ENCODE results near the gene ARSA. TPM values are rescaled to one million over a fixed set of nuclear protein-coding genes. Genes with fewer than 3 reads are reported as not detected.
"Not testable (repeated sequence)": the region's sequence is repeated elsewhere in the genome, so short reads cannot be mapped to it uniquely, and the experiment has no call there.

The ARSA gene
- polyA plus RNA-seq, 12 donors, result 10.4 to 22.9 (median 13.4) TPM; not detected in 1

DNA sequence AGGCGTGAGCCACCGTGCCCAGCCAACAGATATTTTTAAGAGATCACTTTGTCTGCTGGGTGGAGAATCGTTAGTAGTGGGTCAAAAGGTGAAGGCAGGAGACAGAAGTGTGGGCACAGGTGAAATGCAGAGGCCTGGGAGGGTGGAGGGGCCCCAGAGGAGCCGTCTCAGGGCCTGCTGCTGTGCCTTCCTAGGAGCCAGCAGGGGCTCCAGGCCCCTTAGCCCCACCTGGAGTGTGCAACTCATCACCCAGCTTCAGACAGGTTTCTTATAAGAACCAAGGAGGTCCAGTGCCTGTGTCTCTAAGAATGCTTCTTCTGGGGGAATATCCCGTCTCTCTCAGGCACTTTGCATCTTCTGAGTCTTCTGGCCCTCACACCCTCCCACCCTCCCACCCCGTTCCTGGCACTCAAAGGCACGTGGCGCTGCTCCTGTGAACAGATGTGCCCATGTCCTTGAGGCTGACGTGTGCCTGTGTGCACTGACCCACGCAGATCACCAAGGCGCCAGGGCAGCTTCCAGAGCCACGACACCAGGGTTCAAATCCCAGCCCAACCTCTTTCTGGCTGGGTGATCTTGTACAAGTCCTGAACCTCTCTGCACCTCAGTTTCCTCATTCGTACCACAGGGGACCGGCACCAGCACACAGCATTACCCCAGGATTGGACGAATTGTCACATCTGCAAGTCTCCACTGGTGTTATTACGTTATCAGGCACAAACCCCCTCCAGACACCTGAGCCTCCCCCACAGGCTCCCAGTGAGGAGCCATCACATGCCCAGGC, 3.4 kb downstream of the ARSA start:
- no peak for DNase-seq

DNA sequence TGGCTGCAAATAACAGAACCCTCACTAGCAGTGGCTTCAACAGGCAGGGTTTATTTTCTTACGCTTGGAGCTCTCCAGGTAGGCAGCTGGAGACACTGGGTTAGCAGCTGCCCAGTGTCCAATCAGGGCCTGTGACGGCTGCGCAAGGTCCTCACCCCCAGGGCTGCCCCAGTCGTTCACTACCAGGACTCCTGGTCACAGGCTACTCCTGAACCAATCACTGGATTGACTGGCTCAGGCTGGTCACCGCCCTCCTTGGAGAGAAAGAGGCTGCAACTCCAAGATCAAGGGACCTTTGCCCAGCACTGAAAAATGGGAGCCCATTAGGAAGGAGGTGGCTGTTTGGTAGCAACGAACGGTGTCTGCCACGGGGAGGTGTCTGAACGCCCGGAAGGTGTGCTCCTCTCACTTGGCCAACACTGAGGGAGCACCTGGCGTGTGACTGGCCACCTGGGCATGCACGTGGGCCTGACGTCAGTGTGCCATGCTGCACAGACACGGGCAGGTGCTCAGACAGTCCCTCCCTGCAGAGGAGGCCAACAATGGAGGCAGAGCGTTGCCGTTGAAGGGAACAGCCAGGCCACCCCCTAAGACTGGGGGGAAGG, 5.1 kb downstream of the ARSA start:
- no peak for DNase-seq

DNA sequence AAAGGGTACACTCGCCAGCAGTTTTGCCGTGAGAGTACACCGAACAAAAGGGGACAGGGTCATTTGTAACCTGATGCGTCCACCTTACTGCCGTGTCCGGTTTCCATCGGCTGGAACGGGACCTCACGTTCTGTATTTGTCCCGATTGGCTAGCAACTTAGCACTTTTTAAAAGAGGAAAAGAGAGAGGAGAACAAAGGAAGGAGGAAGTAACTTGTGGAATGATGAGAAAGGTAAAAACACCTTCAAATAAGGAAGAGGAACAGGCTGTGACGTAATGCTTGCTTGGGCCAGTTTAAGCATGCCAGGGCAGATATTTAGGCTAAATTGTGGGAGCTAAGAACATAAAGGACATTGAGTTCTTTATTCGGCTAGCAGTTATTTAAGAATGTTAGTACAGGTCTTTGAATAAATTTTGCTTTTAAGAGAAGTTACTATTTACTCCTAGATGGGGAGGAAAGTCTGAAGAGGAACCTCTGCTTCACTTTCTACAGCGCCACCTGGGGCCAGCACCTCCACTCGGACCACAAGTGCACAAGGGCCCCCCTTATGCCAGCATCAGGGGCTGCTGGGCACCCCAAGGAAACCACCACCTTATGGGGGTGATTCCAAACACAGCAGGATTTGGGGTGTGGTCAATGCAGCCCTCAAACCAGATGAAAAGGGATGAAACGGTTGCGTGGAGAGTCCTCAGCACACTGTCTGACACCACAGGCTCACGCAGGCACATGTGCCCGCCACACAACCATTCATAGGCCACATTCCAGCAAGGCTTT, 5.8 kb downstream of the ARSA start:
- DNase-seq, result no peak

DNA sequence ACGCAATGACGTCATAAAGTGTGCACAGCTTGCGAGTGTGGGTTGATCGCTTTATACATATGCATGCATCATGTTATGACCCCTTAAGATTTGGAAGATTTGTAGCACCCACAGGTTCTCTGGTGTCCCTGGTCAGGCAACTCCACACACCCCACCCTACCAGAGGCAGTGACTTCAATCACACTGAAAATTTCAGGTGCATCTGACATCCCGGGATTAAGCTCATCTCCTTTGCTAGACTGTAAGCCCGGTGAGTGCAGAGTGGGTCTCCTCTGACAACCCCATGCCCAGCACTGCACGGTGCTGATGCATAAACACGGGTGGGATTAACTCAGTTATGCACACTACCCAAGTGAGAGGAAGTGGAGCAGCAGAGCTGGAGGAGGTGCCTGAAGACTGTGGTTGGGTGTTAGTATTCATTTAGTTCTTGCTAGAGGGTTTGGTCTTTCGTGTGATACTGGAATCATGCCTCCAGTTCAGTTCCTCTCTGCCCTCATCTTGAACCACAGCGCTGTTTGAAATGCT, 6.5 kb downstream of the ARSA start:
- DNase-seq, result no peak

DNA sequence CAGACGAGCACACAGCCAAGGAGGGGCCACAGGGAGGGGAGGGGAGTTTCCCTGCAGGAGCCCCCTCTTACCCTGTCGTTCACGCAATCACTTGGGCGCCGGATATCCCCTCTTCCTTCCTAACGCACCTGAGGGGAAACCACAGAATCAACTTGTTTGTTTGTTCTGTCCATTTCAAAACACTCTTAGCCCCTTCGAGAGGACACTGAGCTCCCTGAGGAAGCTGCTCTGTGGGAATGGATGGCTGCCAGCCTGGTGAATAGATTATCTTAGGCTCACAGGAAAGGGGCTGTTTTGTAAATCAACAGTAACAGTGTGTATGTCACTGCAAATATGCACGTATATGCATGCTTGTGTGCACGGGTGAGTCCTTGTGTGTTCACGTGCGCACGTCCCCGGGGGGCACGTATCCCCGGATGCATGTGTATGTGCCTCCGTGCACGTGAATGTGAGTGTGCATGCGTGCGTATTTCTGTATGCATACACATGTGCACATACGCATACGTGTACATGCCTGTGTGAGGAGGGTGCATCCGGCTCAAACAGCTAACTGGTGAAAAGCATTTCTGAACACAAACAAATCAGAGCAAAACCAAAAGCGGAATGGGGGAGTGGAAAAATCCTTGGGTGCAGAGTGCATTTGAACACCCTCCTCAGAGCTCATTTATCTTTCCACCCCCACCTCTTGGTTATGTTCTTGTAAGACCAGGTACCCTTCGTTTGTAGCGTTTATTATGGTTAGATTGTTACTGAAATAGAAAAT, 7.2 kb downstream of the ARSA start:
- DNase-seq, result no peak

DNA sequence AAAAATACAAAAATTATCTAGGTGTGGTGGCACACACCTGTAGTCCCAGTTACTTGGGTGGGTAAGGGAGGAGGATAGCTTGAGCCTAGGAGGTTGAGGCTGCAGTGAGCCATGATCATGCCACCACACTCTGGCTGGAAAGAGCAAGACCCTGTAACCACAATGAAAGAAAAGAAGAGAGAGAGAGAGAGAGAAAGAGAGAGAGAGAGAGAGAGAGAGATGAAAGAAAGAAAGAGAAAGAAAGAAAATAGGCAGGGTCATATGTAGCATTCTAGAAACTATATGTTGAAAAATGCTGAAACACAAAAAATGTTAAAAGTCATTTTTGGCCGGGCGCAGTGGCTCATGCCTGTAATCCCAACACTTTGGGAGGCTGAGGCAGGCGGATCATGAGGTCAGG, 13.7 kb downstream of the ARSA start:
- DNase-seq, result not testable (repeated sequence)

DNA sequence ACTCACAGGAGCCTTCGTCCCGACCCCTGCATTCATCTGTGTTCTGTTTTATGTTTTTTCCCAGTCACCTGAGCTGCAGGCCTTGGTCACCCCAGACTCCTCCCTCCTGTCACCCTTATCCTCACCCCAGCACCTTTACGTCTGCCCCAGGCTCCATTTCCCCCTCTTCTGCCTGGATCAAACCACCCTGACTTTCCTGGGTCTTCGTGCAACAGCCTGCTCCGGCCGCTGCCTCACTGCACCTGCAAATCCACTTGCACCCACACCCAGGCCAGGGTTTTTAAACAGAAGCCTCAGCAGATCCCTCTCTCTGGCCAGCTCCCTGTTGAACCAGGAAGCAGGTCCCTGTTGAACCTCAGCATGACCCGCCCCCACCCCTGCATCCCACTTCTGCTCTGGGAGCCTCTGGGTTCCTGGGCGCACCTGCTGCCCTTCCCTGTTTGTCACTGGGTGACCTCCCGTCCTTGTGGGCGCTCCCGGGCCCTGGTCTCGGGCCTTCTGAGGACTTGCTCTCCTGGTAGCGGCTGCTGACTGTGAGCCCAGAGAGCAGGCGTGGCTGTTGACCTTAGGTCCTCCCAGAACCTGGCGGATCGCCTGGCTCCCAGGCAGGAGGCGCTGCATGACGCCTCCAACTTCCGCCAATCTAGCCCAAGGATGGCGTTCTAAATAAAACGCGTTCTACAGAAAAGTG, 14.5 kb downstream of the ARSA start:
- DNase-seq, result no peak

DNA sequence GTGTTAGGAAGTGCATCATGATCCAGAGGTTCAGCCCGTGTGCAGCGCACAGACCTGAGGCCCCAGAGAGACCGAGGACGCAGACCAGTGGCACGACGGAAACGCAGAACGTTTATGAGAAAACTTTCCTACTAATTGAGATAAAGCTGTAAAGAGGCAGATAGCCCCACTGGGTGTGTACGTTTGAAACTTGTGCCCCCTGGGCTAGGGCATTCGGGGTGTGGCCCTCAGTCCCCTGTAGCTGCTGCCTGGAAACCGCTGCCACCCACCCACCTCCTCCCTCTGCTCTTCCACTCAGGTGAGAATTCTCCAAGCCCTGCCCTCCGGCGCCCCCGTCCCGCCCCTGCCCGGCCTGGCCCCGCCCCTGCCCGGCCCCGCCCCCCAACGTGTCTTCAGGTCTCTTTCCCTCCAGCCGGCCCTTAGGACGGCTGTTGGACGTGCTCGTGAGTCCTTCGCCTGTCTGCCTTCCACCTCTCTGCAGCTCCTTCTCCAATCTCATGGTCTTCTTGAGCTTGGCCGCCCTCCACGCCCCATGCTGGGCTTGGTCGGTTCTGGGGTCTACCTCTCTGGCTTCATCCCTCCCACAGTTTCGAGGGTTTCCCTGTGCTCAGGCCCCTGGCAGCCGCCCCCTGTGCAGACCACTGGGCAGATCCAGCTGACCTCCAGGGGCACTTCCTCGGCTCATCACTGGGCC, 15.3 kb downstream of the ARSA start:
- DNase-seq, result no peak

DNA sequence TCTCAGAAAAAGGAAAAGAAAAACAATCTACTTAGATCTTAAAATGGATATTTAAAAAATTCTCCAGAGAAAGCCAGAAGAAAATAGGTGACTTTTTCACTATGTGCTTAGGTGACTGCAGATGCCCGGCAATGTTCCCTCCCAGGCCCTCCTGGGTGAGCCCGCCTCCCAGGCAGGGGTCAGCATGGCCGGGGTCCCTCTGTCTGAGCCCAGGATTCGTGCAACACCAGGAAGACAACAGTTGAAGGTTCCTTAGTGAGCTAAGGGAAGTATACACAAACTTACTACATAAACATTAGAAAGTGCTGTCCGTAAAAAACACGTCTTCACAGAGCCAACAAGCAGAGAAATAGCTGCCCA, 15.8 kb downstream of the ARSA start:
- no peak for DNase-seq

DNA sequence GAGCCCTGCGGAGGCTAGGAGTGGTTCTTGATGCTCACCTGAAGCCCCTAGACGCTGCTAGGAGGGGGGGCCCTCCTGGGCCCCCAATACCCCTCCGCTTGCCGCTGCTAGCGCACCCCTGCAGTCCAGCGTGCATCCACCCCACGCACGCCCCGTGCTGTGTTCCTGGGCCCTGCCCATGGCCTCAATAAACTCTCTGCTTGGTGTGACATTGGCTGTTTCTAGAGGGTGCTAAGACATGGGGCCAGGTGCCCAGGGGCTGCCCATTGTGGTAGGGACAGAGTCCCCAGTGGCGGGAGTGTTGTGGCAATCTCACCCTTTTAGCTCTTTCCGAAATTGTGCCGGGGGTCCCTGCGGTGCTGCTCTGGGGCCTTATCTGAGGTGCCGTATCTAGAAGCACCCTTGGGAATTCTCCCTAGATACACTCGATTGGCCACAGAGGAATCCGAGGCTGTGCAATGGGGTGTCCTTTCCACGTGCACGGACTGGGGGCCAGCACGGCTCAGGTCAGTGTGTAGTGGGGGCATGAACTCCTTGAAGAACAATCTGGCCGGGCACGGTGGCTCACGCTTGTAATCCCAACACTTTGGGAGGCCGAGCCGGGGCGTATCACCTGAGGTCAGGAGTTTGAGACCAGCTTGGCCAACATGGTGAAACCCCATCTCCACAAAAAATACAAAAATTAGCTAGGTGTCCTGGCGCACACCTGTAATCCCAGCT, 16.5 kb downstream of the ARSA start:
- DNase-seq, result no peak

DNA sequence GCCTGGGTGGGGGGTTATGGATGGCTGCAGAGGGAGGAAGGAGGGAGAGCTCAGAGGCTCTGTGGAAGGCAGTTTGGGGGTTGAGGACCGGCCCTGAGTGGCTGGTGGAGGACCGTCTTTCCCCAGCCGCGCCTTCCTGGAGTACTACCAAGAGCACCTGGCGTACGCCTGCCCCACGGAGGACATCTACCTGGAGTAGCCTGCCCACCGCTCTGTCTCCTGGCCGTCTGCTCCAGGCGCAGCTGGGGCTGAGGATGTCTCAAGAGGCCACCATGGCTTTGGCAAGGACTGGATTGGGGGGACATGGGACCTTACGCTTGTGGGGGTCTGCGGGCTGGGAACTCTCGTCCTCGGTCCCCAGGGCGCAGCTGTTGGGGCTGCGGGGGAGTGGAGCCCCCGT, 17.4 kb downstream of the ARSA start:
- no peak for DNase-seq

DNA sequence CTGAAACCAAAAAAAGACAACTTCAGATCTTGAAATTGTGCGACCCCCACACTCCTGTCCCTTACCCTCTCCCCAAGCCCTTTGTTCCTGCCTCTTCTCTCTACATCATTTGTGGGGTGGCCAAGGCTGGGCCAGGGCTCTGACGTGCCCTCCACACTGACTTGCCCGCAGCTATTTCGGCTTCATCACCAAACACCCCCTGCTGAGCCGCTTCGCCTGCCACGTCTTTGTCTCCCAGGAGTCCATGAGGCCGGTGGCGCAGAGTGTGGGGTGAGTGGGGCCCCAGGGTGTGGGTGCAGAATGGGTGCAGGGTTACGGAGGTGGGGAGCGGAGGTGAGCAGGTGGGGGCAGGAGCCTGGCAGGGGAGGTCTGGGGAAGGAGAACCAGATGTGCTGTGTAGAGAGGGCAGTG, 17.9 kb downstream of the ARSA start:
- no peak for DNase-seq

DNA sequence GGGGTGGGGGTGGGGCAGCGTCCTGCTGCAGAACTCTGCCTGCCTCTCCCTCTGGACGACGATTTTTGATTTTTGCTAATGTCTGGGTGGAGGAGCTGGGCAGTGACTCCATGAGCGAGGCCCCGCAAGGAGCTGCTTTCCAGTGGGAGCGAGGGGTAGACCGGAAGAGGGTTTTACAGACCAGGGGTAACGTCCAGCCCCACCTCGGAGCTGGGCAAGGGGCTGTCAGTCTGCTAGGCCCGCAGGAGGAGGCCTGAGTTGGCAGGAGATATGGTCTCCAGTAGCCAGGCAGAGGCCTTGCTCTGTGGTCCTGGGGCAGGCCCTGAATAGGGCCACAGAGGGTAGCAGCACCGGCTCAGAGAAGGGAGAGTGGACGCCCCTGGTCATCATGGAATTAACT, 18.4 kb downstream of the ARSA start:
- no peak for DNase-seq

DNA sequence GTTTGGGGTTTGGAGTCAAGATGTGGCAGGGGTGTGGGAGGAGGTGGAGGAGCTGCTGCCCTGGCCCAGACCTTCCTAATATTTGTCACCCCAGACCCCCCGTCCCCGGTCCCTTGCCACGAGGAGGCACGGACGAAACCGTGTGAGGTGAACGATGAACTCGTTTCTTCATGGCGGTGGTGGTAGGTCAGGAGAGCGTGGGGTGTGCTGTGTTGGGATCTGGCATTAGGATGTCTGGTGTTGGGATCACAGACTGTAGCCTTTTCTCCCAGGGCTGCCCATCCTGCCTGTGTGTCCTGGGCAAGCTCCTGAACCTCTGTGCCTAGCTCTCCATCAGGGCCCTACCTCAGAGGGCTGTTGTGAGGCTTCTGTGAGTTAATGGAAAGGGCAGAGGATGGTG, 19.0 kb downstream of the ARSA start:
- DNase-seq, result no peak

DNA sequence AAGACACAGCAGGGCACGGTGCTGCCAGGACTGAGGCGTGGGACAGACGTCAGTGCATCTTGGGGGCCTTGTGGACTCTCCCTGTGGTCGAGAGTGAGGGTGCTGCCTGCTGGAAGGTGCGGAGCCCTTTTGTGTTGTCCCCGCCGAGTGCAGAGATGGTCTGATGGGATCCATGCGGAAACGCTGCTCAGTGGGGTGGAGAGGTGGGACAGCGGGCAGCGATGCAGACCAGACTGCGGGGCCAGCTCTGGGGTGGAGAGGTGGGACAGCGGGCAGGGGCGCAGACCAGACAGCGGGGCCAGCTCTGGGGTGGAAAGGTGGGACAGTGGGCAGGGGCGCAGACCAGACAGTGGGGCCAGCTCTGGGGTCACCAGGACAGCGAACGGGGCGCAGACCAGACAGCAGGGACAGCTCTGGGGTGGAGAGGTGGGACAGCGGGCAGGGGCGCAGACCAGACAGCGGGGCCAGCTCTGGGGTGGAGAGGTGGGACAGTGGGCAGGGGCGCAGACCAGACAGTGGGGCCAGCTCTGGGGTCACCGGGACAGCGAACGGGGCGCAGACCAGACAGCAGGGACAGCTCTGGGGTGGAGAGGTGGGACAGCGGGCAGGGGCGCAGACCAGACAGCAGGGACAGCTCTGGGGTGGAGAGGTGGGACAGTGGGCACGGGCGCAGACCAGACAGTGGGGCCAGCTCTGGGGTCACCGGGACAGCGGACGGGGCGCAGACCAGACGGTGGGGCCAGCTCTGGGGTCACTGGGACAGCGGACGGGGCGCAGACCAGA, 19.7 kb downstream of the ARSA start:
- not testable (repeated sequence) for DNase-seq

DNA sequence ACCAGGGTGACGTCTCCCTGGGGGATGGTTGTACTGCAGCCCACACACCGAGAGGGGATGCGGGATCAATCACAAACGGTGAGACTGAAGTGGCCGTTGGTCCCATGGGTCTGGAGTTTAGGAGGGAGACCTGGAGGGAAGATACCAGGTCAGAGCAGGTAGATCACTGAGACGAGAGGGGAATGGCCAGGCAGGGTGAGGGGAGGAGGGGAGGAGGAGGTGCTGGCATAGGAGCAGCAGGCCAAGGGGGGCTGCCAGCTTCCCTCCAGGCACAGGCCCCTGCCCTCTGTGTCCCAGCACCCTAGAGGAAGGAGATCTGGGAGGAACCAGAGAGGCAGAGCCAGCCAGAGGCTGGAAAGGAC, 20.3 kb downstream of the ARSA start:
- DNase-seq, result no peak

DNA sequence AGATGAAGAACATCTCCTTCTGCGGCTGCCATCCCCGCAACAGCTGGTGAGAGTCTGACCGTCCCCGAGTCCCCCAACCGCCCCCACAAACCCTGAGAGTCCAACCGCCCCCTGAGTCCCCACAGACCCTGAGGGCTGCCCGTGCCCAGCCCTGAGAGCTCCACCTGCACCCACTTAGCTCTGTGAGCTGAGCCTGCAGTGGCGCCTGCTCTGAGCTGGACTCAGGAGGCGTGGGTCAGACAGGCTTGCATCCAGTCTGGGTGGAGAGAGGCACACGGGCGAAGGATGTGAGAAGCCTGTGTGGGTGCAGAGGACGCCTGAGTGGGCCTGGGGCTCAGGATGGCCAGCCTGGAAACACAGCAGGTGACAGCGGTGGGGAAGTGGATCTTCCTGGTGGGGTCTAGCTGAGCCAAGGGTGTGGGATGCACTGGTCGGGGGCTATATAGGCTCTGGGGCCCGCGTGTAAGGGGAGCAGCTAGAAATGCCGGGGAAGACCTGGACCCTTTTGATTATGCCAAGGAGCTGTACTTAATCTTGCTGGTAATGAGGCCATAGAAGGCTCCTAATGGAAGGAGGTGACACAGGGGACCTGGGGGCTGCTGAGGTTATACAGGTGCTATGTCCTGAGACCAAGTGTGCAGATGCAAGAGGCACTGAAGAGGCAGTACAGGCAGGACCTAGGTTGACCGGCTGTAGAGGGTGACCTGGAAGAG, 20.9 kb downstream of the ARSA start:
- DNase-seq, result no peak

DNA sequence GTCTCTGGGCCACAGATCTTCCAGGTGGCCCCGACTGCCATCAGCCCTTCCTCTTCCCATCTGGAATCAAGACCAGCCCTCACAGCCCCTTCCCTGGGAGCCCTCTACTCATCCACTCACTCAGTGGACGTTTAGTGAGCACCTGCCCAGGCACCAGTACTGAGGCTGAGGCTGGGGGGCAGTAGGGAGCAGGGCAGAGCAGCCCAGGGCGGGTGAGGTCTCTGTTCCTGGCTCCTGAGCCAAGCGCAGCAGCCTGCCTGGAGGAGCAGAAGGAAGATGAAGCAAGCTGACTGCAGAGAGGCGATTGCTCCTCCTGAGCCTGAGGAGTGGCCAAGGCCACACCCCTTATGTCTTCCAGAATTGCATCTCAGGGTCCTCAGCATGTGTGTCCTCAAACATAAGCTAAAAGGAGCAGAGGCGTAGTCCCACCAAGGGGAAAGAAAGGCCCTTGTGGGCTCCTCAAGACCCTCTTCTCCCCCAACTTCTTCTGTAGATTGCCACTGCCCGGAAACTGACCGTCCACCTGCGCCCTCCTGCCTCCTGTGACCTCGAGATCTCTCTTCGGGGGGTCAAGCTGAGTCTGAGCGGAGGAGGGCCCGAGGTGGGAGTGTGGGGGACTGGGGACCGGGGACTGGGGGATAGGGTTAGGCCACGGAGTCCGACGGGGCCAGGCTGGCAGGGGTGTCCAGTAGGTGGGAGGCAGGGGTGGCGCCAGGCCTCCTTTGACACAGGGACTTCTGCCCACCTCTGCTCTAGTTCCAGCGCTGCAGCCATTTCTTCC, 21.6 kb downstream of the ARSA start:
- DNase-seq, result no peak

Data from muscle of arm (tissue), 12 donors.